ENCODE measurements around the gene DCAF15.

DCAF15 gene

DNA sequence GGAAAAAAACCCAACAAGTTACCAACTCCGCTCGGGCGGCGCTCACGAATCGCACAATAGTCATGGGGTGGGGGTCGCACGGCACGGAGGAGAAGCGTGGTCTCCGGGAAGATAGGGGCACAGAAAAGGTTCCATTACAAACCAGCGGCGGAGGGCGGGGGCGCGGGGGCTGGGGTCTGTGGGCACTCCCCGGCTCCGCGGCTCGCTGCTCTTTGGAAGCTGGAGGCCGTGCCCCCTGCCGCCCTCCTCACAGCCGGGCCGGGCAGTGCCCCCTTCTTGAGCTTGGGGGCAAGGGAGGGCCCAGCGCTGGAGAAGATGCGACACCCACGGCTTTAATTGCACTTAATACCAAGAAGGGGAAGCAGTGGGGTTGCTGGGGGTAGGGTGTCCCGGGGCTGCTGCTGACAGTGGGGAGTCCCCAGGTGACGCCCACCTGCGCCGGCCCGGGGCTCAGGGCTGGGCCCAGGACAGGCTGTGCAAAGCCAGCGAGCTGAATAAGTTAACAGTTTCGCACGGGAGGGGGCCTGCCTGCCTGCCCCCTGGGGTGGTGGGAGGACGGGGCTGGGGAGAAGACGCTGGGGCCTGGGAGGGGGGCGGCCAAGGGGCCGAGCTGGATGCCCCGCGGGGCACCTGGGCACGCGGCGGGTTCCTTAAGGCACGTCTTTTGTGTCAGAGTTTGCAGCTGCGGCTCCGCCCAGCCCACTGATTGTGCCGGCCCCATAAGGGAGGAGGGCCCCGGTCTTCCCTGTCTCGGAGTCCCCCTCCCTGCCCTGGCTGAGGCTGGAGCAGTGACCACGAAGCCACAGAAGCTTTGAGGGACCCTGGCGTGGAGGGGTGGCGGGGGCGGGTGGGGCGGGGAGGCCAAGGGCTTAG lies 9.8 kb downstream of the DCAF15 start:
- TF ChIP-seq, protein P1, sequence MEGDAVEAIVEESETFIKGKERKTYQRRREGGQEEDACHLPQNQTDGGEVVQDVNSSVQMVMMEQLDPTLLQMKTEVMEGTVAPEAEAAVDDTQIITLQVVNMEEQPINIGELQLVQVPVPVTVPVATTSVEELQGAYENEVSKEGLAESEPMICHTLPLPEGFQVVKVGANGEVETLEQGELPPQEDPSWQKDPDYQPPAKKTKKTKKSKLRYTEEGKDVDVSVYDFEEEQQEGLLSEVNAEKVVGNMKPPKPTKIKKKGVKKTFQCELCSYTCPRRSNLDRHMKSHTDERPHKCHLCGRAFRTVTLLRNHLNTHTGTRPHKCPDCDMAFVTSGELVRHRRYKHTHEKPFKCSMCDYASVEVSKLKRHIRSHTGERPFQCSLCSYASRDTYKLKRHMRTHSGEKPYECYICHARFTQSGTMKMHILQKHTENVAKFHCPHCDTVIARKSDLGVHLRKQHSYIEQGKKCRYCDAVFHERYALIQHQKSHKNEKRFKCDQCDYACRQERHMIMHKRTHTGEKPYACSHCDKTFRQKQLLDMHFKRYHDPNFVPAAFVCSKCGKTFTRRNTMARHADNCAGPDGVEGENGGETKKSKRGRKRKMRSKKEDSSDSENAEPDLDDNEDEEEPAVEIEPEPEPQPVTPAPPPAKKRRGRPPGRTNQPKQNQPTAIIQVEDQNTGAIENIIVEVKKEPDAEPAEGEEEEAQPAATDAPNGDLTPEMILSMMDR (conservative IDR thresholded peaks at IDR 0.05): no peak
- TF ChIP-seq ZFX (IDR thresholded peaks at IDR 0.05): no peak
- no peak overlapping the region for H3K27ac ChIP-seq

DNA sequence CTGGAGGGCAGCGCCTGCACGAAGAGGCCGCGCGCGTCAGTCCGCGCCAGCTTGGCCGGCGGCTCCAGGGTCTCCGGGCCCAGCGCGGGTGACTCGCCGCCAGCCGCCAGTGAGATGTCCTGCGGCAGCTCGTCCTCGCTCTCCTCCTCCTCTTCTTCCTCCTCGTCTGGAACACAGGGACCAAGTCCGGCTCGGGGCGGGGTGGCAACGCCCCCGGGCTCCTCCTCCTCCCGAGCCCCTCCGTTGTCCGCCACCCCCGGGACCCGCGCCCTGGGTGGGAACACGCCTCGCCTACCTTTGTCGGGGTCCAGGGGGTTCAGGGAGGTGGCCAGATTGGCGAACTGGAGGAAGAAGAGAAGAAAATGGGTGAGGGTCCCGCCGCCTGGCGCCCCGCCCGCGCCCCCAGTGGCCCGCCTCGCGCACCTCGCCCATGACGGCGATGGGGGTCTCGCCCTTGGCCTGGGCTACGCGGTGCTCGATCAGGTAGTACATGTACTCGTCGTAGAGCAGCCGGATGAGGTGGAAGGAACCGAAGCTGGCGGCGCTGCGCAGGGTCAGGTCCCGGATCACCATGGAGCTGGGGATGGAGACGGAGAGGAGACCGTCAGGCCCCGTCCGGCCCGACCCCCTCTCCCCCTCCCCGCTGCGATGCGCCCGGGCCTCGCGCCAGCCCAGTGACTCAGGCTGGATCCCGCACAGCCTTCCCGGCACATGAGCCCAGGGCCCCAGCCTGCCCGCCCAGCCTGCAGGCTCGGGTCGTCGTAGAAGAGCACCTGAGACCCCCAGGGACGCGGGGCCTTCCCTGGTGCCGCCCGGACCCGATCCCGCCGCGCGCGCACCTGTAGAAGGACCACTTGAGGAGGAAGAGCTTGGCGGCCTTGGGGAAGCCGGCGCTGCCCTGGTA lies 10.6 kb downstream of the DCAF15 start:
- no peak overlapping the region for H3K27ac ChIP-seq
- TF ChIP-seq ZFX (IDR thresholded peaks at IDR 0.05): no peak
- TF ChIP-seq, protein P1 (conservative IDR thresholded peaks at IDR 0.05): no peak

DNA sequence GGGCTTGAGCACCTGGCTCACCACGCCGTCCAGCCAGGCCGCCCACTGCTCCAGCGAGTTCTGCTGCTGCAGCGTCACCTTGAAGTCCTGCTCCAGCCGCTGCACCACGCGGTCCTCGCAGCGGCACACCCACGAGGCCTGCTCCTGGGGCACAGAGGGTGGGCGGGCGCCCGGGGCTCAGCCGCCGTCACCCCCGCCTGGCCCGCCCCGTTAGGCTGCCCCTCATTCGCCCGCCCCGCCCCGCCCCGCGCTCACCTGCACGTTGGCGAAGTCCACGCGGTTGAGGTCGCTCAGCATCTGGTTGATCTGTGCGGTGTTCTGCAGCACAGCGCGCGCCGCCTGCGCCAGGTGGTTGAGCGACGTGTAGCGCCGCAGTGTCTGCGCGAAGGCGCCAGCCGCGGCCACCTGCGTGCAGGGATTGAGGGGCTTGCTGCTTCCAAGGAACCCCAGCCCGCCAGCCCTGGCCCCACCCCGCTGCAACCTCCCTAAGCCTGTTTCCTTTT lies 11.3 kb downstream of the DCAF15 start:
- H3K27ac ChIP-seq: no peak overlapping the region
- TF ChIP-seq ZFX (IDR thresholded peaks at IDR 0.05): no peak
- TF ChIP-seq, protein P1 (conservative IDR thresholded peaks at IDR 0.05): no peak

DNA sequence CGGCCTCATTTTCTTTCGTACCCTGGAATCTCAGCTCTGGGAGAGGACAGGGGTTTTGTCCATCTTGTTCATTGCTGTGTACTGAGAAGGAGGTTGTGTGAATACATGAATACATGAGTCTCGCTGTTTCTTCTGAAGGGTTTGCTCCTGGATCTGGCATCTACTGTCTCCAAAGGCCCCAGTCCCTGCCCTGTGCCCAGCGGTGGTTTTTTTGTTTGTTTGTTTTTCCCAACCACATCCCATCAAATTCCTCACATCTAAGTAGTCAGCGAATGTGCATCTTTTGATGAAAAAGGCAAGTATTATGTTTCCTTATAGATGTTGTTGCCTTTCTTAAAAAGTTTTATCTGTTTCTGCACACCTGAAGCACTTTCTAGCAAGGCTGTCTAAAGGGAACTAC lies 12.5 kb downstream of the DCAF15 start:
- TF ChIP-seq ZFX (IDR thresholded peaks at IDR 0.05): no peak
- TF ChIP-seq, protein P1 (conservative IDR thresholded peaks at IDR 0.05): no peak
- H3K27ac ChIP-seq: no peak overlapping the region

DNA sequence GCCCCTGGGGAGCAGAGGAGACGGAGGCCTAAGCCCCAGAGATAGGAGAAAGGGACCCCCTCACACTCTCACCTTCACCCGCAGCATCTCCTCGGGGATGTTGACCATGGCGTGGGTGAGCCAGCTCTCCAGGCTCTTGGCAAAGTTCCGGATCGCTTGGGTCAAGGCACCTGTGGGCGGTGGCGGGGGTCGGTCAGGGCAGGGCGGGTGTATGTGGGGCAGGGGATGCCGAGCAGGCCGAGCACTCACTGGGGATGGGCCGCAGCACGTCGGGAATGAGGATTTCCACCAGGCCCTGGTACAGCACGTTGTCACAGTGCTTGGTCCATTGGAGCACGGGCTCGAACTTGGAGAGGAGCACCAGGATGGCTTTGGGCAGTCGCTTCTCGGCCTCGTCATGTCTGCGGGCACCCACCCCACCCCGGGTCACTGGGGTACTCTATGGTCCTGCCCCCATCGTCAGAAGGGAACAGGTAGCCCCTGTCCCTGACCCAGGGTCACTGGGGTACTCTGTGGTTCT lies 13.1 kb downstream of the DCAF15 start:
- no peak overlapping the region for H3K27ac ChIP-seq

DNA sequence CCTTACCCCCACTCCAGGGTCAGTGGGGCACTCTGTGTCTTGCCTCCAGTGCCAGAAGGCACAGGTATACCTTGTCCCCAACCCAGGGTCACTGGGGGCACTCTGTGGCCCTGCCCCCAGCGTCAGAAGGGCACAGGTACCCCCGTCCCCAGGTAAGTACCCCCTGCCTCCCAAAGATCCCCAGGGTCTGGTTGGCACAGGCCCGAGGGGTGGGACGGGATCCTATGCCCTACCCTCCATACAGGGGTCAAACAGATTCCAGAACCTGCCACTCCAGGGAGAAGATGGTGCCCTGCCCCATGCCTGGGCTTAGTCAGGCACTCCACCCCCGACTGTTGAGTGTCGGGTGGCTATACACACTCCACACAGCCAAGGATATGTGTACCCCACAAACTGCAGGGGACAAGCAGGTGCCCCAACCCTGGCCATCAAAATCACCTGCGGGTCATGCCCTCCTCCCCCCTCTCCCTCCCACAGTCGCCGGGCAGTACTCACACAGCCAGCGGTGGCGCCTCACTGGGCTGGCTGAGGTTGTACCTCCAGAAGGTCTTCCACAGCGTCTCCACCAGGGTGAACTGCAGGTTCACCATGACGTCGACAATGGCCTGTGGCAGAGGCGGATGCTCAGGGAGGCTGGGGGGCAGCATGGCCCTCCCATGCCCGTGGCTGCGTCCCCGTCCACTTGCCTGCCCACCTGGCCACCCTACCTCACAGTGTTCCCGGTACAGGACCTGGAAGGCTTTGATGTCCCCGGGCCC lies 13.8 kb downstream of the DCAF15 start:
- TF ChIP-seq, protein P1 (conservative IDR thresholded peaks at IDR 0.05): no peak
- TF ChIP-seq ZFX (IDR thresholded peaks at IDR 0.05): no peak
- no peak overlapping the region for H3K27ac ChIP-seq

More for the DNA sequence above, 13.1 kb downstream of the DCAF15 start:
- TF ChIP-seq, protein P1 (conservative IDR thresholded peaks at IDR 0.05): no peak
- TF ChIP-seq ZFX (IDR thresholded peaks at IDR 0.05): no peak

All from C4-2B (cell line).